ENCODE data around the gene PKDREJ.

GRCh38 chr22:46296257-46297150 lies 33.4 kb upstream of the PKDREJ start, which contains the start of gene GTSE1:
- TF ChIP-seq POLR2A (IDR thresholded peaks at IDR 0.05): no peak
- peak in 1 of 3 experiments; percentile 24 for TF ChIP-seq CTCF (IDR thresholded peaks at IDR 0.05)
- peak; percentile 80 to 97 for TF ChIP-seq POLR2AphosphoS5 (IDR thresholded peaks at IDR 0.05; ENCODE audit: insufficient read depth in 1 of 2, low read depth in 1 of 2)

Data from vagina (tissue), 2 donors.